BJ (cell line): ENCODE results near the gene DLGAP1. TPM values are rescaled to one million over a fixed set of nuclear protein-coding genes. Genes with fewer than 3 reads are reported as not detected.

Source experiments
- CTCF ChIA-PET: fragments of 350-600 bp; formaldehyde crosslinking; extraction: SDS; loops from one replicate; lab custom pipeline; 2021; ENCODE audit warnings: antibody characterized with exemption, inconsistent platforms; lab: Yijun Ruan, JAX
- POLR2A ChIA-PET: fragments of 300-600 bp; sonication (Branson Sonifier 250); formaldehyde crosslinking; extraction: SDS; loops from one replicate; lab custom pipeline; 2021; ENCODE audit warnings: antibody characterized with exemption; lab: Charles Lee
- DNase-seq: peaks from one replicate; pipeline ENCODE4 v3.0.0-alpha.2; 2011; ENCODE audit warnings: low read depth
- H3K27me3 ChIP-seq: 2 replicates; pipeline ENCODE4 v1.6.0; 2011; ENCODE audit warnings: low read length; ENCODE audit not compliant: control insufficient read depth, insufficient read depth
- H3K36me3 ChIP-seq: 2 replicates; pipeline ENCODE4 v1.5.1; 2011; ENCODE audit warnings: low read length; ENCODE audit not compliant: control insufficient read depth, insufficient read depth
- H3K4me3 ChIP-seq: 2 replicates; pipeline ENCODE4 v1.5.1; 2011; ENCODE audit warnings: low read depth, mild to moderate bottlenecking, control low read depth, low read length
- CTCF ChIP-seq: IDR thresholded peaks from 2 replicates; pipeline ENCODE4 v1.5.1; 2011; ENCODE audit warnings: low read depth, mild to moderate bottlenecking, control low read depth, inconsistent platforms, low read length, moderate library complexity; ENCODE audit not compliant: insufficient read depth
- polyA plus RNA-seq: library from polyadenylated mRNA; depleted of rRNA; stranded (reverse); fragments of >200 nt; gene quantifications from 2 replicates; pipeline ENCODE4 v1.2.3, GENCODE V29; 2011

Gene DLGAP1
- polyA plus RNA-seq, 1 experiment, result 0.02 TPM

GRCh38 chr18:4207383-4207985, 247.6 kb downstream of the DLGAP1 start:
- no peak for DNase-seq
- TF ChIP-seq CTCF, result no peak
- no peak overlapping the region for H3K4me3 ChIP-seq
- ChIA-PET CTCF (no interaction called here), POLR2A (no interaction called here)
- H3K27me3 ChIP-seq, result no peaks in the 10 kb centered on the region
- H3K36me3 ChIP-seq, result no peaks in the 10 kb centered on the region

GRCh38 chr18:4204438-4204720, 250.7 kb downstream of the DLGAP1 start:
- no peaks in the 10 kb centered on the region for H3K36me3 ChIP-seq
- TF ChIP-seq CTCF, result no peak
- H3K27me3 ChIP-seq, result no peaks in the 10 kb centered on the region
- CTCF ChIA-PET, result interaction anchor here (0.6 kb wide), 1 partner anchor 466 kb away, joined by 3 read pairs; no protein-coding TSS in a partner anchor
- H3K4me3 ChIP-seq, result no peak overlapping the region
- POLR2A ChIA-PET, result no interaction called here
- no peak for DNase-seq

GRCh38 chr18:4203568-4204437, 251.3 kb downstream of the DLGAP1 start:
- H3K4me3 ChIP-seq, result no peak overlapping the region
- H3K27me3 ChIP-seq, result no peaks in the 10 kb centered on the region
- POLR2A ChIA-PET, result no interaction called here
- no peaks in the 10 kb centered on the region for H3K36me3 ChIP-seq
- no peak for TF ChIP-seq CTCF
- CTCF ChIA-PET, result interaction anchor here (0.6 kb wide), 2 partner anchors 466 to 996 kb away, joined by 3 read pairs; no protein-coding TSS in a partner anchor
- DNase-seq, result no peak

GRCh38 chr18:4200399-4200798, 254.7 kb downstream of the DLGAP1 start:
- TF ChIP-seq CTCF, result no peak
- H3K36me3 ChIP-seq, result no peaks in the 10 kb centered on the region
- ChIA-PET CTCF (no interaction called here), POLR2A (no interaction called here)
- H3K27me3 ChIP-seq, result no peaks in the 10 kb centered on the region
- H3K4me3 ChIP-seq, result no peak overlapping the region
- no peak for DNase-seq

- ChIA-PET CTCF (no interaction called here), POLR2A (no interaction called here)
- H3K36me3 ChIP-seq, result no peaks in the 10 kb centered on the region
- H3K27me3 ChIP-seq, result no peaks in the 10 kb centered on the region
- H3K4me3 ChIP-seq, result no peak overlapping the region
- no peak for DNase-seq
- no peak for TF ChIP-seq CTCF
Measured at GRCh38 chr18:4198956-4199355, 256.2 kb downstream of the DLGAP1 start.
